Activated CD8-positive, alpha-beta T cell treated with anti-CD3 and anti-CD28 coated beads for 36 hours (primary cell): ENCODE measurements around the gene NPHP4. TPM values are rescaled to one million over a fixed set of nuclear protein-coding genes. Genes with fewer than 3 reads are reported as not detected.

Experiments
- ATAC-seq: fragments of 200-7000 bp; cut with Tn5 transposase; one replicate; pipeline ENCODE4 v1.10.0; 2021; ENCODE audit warnings: mild to moderate bottlenecking, moderate library complexity
- CTCF ChIA-PET: fragments of 350-600 bp; sonication (Branson Sonifier 250); formaldehyde crosslinking; loops from one replicate; lab custom pipeline; 2021; ENCODE audit warnings: antibody characterized with exemption; lab: Charles Lee
- POLR2A ChIA-PET: fragments of 350-600 bp; sonication (Branson Sonifier 250); formaldehyde crosslinking; loops from one replicate; lab custom pipeline; 2021; ENCODE audit warnings: antibody characterized with exemption; lab: Charles Lee
- DNase-seq: peaks from one replicate; pipeline ENCODE4 v3.0.0-alpha.2; 2020
- H3K27ac Mint-ChIP-seq: one replicate; pipeline ENCODE4 v1.8.0; 2021; ENCODE audit warnings: mild to moderate bottlenecking, mixed read lengths
- H3K27me3 Mint-ChIP-seq: one replicate; pipeline ENCODE4 v1.8.0; 2021; ENCODE audit warnings: mixed read lengths
- H3K36me3 Mint-ChIP-seq: one replicate; pipeline ENCODE4 v1.8.0; 2021; ENCODE audit warnings: low read depth, mixed read lengths
- H3K4me1 Mint-ChIP-seq: one replicate; pipeline ENCODE4 v1.8.0; 2021; ENCODE audit warnings: low read depth, mixed read lengths
- H3K4me3 Mint-ChIP-seq: one replicate; pipeline ENCODE4 v1.8.0; 2021; ENCODE audit warnings: mild to moderate bottlenecking, moderate library complexity, mixed read lengths
- H3K9me3 Mint-ChIP-seq: one replicate; pipeline ENCODE4 v1.8.0; 2021; ENCODE audit warnings: mixed read lengths
- intact Hi-C: fragments of 100-400 bp; cut with micrococcal nuclease; formaldehyde crosslinking; loops from one replicate; pipeline ENCODE4 v1.10.0; 2022
- total RNA-seq, 2 experiments: library from RNA; stranded (reverse); gene quantifications; one replicate each; pipeline ENCODE4 v1.2.3, GENCODE V29; 2021
- TF ChIP-seq, protein P1 (sequence below): fragments of 200-600 bp; IDR thresholded peaks from one replicate; pipeline ENCODE4 v1.8.0; 2022; ENCODE audit warnings: antibody characterized with exemption, mild to moderate bottlenecking

Gene NPHP4
- total RNA-seq, 2 experiments from 2014 or later: 16.5 to 16.8 TPM

DNA sequence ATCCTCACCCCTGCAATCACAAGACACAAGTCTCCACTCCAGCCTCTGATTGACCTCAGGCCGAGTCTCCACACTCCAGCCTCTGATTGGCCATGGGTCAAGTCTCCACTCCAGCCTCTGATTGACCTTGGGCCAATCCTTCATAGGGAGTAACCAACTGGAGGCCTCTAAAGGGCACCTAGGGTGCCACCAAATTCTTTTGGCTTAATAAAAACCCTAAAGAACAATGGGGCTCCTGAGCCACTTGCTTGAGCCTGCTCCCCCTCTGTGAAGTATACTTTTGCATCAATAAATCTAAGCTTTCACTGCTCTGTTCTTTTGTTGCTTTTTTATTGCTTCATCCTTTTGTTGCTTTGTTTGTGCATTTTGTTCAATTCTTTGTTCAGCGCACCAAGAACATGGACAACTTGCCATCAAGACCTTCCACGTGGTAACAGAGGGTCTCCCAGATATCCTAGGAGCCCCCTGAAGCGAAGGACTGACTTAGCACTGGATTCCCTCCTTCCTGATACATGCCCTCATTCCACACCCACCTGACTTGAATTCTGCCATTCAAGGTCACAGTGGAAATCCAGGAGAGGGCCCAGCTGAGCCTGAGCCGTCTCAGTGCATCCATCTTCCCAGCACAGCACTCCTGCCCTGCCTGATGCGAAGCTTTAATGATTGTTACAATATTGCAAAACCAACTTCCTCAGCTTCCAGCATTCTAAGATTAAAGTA is 152.9 kb downstream of the NPHP4 start:
- TF ChIP-seq, protein P1, sequence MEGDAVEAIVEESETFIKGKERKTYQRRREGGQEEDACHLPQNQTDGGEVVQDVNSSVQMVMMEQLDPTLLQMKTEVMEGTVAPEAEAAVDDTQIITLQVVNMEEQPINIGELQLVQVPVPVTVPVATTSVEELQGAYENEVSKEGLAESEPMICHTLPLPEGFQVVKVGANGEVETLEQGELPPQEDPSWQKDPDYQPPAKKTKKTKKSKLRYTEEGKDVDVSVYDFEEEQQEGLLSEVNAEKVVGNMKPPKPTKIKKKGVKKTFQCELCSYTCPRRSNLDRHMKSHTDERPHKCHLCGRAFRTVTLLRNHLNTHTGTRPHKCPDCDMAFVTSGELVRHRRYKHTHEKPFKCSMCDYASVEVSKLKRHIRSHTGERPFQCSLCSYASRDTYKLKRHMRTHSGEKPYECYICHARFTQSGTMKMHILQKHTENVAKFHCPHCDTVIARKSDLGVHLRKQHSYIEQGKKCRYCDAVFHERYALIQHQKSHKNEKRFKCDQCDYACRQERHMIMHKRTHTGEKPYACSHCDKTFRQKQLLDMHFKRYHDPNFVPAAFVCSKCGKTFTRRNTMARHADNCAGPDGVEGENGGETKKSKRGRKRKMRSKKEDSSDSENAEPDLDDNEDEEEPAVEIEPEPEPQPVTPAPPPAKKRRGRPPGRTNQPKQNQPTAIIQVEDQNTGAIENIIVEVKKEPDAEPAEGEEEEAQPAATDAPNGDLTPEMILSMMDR: no peak
- intact Hi-C loops: no loop called here
- H3K27me3 Mint-ChIP-seq: peaks cover 1% of the 10 kb centered on the region
- H3K4me1 Mint-ChIP-seq: no peaks in the 10 kb centered on the region
- CTCF ChIA-PET: no interaction called here
- POLR2A ChIA-PET: no interaction called here
- H3K9me3 Mint-ChIP-seq: no peaks in the 10 kb centered on the region
- no peak overlapping the region for H3K27ac Mint-ChIP-seq
- no peak overlapping the region for H3K4me3 Mint-ChIP-seq
- no peaks in the 10 kb centered on the region for H3K36me3 Mint-ChIP-seq
- ATAC-seq (no peak), DNase-seq (no peak)

DNA sequence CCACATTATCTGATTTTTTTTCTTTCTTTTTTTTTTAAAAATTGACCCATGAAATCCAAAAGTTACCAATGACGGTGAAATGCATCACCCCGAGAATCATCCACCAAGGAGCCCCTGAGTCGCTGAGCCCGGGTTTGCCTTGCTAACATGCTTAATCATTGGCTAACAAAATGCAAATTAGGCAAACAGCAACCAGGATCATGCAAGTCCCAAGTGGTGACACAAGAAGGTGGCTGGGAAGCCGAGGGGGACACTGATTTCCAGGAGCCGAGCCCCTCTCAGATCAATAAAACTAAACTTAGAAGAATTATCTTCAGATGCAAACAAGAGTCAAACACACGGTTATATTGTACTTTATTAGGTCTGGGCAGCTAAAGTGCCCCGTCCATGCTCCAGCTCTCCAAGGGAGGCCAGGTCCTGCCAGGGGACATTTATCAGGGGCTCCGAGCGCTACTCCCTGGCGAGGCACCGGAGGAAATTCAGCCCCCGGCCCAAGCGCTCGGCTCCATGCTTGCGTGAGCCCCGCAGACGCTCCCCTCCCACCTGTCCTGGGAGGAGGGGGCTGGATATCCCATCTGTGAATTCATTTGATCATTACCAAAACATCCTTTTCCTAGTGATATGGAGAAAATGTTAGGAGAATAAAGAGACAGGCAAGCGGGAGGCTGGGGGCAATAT is 154.1 kb downstream of the NPHP4 start:
- Mint-ChIP-seq H3K27me3 (peaks cover 1% of the 10 kb centered on the region), H3K4me1 (no peaks in the 10 kb centered on the region), H3K36me3 (no peaks in the 10 kb centered on the region), H3K9me3 (no peaks in the 10 kb centered on the region), H3K27ac (no peak overlapping the region), H3K4me3 (no peak overlapping the region)
- TF ChIP-seq, protein P1: no peak
- intact Hi-C loops: no loop called here
- CTCF ChIA-PET: no interaction called here
- DNase-seq: no peak
- no peak for ATAC-seq
- POLR2A ChIA-PET: no interaction called here

DNA sequence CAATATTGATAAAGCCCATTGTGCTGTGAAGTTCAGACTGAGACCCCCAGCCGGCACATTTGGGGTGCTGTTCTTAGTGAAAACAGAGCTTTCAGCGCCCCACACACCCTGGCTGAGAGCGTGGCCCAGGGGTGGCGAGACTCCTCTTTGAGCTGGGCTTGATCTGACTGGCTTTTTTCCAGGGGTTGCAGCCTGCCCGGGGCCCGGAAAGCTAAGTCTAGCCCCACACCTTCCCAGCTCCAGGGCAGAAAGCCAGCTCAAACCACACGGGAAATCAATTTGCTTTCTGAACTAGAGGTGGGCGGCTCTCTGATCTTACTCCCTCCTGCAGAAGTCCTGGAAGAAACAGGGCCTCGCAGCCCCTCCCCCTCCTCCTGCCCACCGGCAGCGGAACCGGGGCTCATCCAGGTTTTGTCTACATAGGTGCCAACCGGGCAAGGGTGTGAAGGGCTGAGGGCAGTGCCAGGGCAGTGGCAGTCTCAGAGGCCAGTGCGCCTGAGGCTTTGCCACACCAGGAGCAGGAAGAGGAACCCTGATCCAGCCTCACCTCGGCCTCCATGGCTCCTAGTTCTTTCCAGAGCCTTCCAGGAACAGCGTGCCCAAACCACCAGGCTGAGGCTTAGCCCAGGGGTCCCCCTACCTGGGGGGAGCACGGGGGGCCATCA is 155.3 kb downstream of the NPHP4 start:
- TF ChIP-seq, protein P1: no peak
- Mint-ChIP-seq H3K27ac (no peak overlapping the region), H3K4me1 (no peaks in the 10 kb centered on the region), H3K36me3 (no peaks in the 10 kb centered on the region), H3K4me3 (no peak overlapping the region), H3K27me3 (peaks cover 1% of the 10 kb centered on the region), H3K9me3 (no peaks in the 10 kb centered on the region)
- CTCF ChIA-PET: no interaction called here
- POLR2A ChIA-PET: no interaction called here
- intact Hi-C loops: no loop called here
- ATAC-seq (no peak), DNase-seq (no peak)

DNA sequence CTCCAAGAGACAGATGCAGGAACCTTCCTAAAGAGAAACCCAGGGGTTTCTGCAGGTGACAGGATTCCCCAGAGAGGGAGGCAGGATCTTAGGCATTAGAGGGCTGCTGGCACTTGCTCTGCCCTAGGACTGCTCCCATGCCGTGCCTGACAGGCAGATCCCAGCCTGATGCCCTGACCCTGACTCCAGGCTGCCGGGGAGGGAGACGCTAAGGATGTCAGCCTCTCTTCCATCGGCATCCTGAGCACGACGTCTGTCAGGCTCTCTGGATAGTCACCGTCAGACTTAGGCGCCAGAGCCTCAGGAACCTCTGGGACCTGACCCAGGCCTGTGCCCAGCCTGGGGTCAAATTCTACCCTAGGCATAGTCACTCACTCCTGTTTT is 157.1 kb downstream of the NPHP4 start:
- TF ChIP-seq, protein P1: no peak
- POLR2A ChIA-PET: no interaction called here
- Mint-ChIP-seq H3K36me3 (no peaks in the 10 kb centered on the region), H3K4me1 (no peaks in the 10 kb centered on the region), H3K27ac (no peak overlapping the region), H3K9me3 (no peaks in the 10 kb centered on the region), H3K27me3 (peaks cover 1% of the 10 kb centered on the region), H3K4me3 (no peak overlapping the region)
- CTCF ChIA-PET: no interaction called here
- intact Hi-C loops: no loop called here
- DNase-seq: no peak
- no peak for ATAC-seq
